ENCODE measurements around the gene ZNF800. TPM values are rescaled to one million over a fixed set of nuclear protein-coding genes. Genes with fewer than 3 reads are reported as not detected.
A peak's percentile ranks its signal among the peaks of the same experiment; 100 is the strongest.
"Not testable (repeated sequence)": the region's sequence is repeated elsewhere in the genome, so short reads cannot be mapped to it uniquely, and the experiment has no call there.

The ZNF800 gene
- 42.1 TPM for total RNA-seq

GRCh38 chr7:127392566-127393367, at the start of gene ZNF800:
Gene ZNF800, minus strand, starts transcription at chr7:127392708. Its CDS starts 1,151 bp downstream, at chr7:127391557.
- DNase-seq (ENCODE audit: low spot score): peak; percentile 93

- no peak for DNase-seq (ENCODE audit: low spot score)
Measured at GRCh38 chr7:127440206-127440605, 47.7 kb upstream of the ZNF800 start.

- DNase-seq (ENCODE audit: low spot score): no peak
Measured at GRCh38 chr7:127438836-127439235, 46.3 kb upstream of the ZNF800 start.

GRCh38 chr7:127437837-127438236, 45.3 kb upstream of the ZNF800 start:
- no peak for DNase-seq (ENCODE audit: low spot score)

GRCh38 chr7:127437241-127437640, 44.7 kb upstream of the ZNF800 start:
- DNase-seq (ENCODE audit: low spot score): no peak

GRCh38 chr7:127429281-127429680, 36.8 kb upstream of the ZNF800 start:
- DNase-seq (ENCODE audit: low spot score): not testable (repeated sequence)

GRCh38 chr7:127419196-127419595, 26.7 kb upstream of the ZNF800 start:
- no peak for DNase-seq (ENCODE audit: low spot score)

GRCh38 chr7:127418459-127418858, 26.0 kb upstream of the ZNF800 start:
- DNase-seq (ENCODE audit: low spot score): no peak

GRCh38 chr7:127417346-127417745, 24.8 kb upstream of the ZNF800 start:
- DNase-seq (ENCODE audit: low spot score): no peak

GRCh38 chr7:127415060-127415742, 22.7 kb upstream of the ZNF800 start:
- no peak for DNase-seq (ENCODE audit: low spot score)

- DNase-seq (ENCODE audit: low spot score): no peak
Measured at GRCh38 chr7:127413962-127414361, 21.5 kb upstream of the ZNF800 start.

GRCh38 chr7:127413326-127413725, 20.8 kb upstream of the ZNF800 start:
- no peak for DNase-seq (ENCODE audit: low spot score)

GRCh38 chr7:127411176-127411575, 18.7 kb upstream of the ZNF800 start:
- no peak for DNase-seq (ENCODE audit: low spot score)

GRCh38 chr7:127409629-127410028, 17.1 kb upstream of the ZNF800 start:
- DNase-seq (ENCODE audit: low spot score): no peak

- no peak for DNase-seq (ENCODE audit: low spot score)
Measured at GRCh38 chr7:127404286-127405072, 12.0 kb upstream of the ZNF800 start.

GRCh38 chr7:127396184-127396583, 3.7 kb upstream of the ZNF800 start:
- no peak for DNase-seq (ENCODE audit: low spot score)

- DNase-seq (ENCODE audit: low spot score): not testable (repeated sequence)
Measured at GRCh38 chr7:127395104-127395503, 2.6 kb upstream of the ZNF800 start.

GRCh38 chr7:127393368-127394058, 1.0 kb upstream of the ZNF800 start:
- peak; percentile 42 for DNase-seq (ENCODE audit: low spot score)

GRCh38 chr7:127392182-127392565, 334 bp downstream of the ZNF800 start:
- peak; percentile 54 for DNase-seq (ENCODE audit: low spot score)

GRCh38 chr7:127391591-127392181, 822 bp downstream of the ZNF800 start:
- DNase-seq (ENCODE audit: low spot score): peak; percentile 45
